Brain microvascular endothelial cell (primary cell): Measurements from ENCODE around the gene NXN.
A peak's percentile ranks its signal among the peaks of the same experiment; 100 is the strongest.
"Not testable (repeated sequence)": the region's sequence is repeated elsewhere in the genome, so short reads cannot be mapped to it uniquely, and the experiment has no call there.

Experiments
- DNase-seq: peaks from one replicate; pipeline ENCODE4 v3.0.0-alpha.2; 2020
- H3K27ac ChIP-seq: fragments of 250-450 bp; sonication (Bioruptor Pico); 2 replicates; pipeline ENCODE4 v1.5.1; 2020; ENCODE audit warnings: mild to moderate bottlenecking, moderate library complexity
- H3K27me3 ChIP-seq: fragments of 250-450 bp; sonication (Bioruptor Pico); replicated peaks from 2 replicates; pipeline ENCODE4 v1.5.1; 2020; ENCODE audit warnings: mild to moderate bottlenecking
- H3K36me3 ChIP-seq: fragments of 250-450 bp; sonication (Bioruptor Pico); replicated peaks from 2 replicates; pipeline ENCODE4 v1.5.1; 2020; ENCODE audit warnings: mild to moderate bottlenecking
- H3K4me3 ChIP-seq: 2 replicates; pipeline ENCODE4 v1.5.1; 2011; ENCODE audit warnings: low read depth, mild to moderate bottlenecking, control low read depth, low read length, moderate library complexity
- in situ Hi-C: cut with HindIII; loops from 2 replicates; pipeline ENCODE4 v1.10.0; 2017; ENCODE audit warnings: low sequenced_read_pairs, low pct_ligation_motif_present
- TF ChIP-seq, protein P1 (sequence below): IDR thresholded peaks from 2 replicates; pipeline ENCODE4 v1.5.1; 2011; ENCODE audit warnings: low read depth, mild to moderate bottlenecking, moderate library complexity, low read length, control low read depth, inconsistent platforms; ENCODE audit errors: missing control alignments

NXN gene

DNA sequence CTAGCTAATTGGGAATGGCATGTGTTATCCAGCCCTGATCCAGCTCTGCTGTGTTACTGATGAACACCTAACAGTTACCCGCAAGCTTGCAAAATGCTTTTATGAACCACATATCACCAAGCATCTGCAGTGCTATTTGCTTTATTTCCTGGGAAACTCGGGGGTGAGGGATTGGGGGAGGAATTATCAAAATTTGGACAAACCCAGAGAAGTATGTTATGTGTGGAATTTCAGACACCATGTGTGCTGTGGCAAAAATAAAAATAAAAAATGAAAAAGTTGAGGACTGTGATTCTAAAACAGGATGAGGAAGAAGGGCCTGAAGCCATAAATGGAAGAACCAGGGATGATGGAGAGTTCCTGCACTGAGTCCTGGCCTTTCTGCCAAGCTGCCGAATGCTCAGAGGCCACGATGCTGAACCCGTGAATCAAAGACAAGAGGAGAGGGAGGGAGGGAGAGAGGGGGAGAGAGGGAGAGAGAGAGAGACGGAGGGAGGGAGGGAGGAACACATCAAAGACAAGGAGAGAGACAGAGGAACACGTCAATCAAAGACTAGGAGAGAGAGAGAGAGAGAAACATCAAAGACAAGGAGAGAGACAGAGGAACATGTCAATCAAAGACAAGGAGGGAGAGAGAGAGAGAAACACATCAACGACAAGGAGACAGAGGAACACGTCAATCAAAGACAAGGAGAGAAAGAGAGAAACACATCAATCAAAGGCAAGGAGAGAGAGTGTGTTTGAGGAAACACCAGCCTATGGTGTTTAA, 107.6 kb downstream of the NXN start:
- Histone ChIP-seq H3K36me3 (no peaks in the 10 kb centered on the region), H3K4me3 (no peak overlapping the region), H3K27me3 (peaks cover 3% of the 10 kb centered on the region), H3K27ac (no peak overlapping the region)
- DNase-seq = no peak
- TF ChIP-seq, protein P1, sequence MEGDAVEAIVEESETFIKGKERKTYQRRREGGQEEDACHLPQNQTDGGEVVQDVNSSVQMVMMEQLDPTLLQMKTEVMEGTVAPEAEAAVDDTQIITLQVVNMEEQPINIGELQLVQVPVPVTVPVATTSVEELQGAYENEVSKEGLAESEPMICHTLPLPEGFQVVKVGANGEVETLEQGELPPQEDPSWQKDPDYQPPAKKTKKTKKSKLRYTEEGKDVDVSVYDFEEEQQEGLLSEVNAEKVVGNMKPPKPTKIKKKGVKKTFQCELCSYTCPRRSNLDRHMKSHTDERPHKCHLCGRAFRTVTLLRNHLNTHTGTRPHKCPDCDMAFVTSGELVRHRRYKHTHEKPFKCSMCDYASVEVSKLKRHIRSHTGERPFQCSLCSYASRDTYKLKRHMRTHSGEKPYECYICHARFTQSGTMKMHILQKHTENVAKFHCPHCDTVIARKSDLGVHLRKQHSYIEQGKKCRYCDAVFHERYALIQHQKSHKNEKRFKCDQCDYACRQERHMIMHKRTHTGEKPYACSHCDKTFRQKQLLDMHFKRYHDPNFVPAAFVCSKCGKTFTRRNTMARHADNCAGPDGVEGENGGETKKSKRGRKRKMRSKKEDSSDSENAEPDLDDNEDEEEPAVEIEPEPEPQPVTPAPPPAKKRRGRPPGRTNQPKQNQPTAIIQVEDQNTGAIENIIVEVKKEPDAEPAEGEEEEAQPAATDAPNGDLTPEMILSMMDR = no peak
- in situ Hi-C loops = no loop called here

GRCh38 chr17:869567-870525, 109.7 kb downstream of the NXN start:
- H3K27ac ChIP-seq = peak overlapping the region; percentile 11
- in situ Hi-C loops = no loop called here

DNA sequence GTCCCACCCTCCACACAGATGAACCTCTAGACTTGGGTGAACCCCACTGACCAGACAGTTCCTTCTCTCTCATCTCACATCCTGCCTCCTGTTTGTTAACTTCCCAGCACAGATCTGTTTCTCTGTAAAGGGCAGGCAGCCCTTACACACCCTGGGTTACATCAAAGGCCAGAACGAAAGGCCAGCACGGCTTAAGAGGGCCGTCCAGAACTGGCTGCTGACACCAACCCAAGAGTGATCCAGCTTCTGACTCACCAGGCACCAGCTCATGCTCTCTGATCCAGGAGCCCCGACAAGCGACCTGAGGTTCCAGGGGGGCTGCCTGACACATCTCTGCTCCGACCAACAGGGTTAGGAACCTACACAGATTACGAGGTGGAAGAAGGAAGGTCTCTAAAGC, 110.5 kb downstream of the NXN start:
- Histone ChIP-seq H3K36me3 (no peaks in the 10 kb centered on the region), H3K4me3 (no peak overlapping the region), H3K27me3 (peaks cover 3% of the 10 kb centered on the region), H3K27ac (peak overlapping the region; percentile 11)
- in situ Hi-C loops = no loop called here
- TF ChIP-seq, protein P1 = no peak
- DNase-seq = peak; percentile 34

More at GRCh38 chr17:869567-870525, 109.7 kb downstream of the NXN start:
- H3K36me3 ChIP-seq = no peaks in the 10 kb centered on the region
- TF ChIP-seq, protein P1 = no peak
- no peak overlapping the region for H3K4me3 ChIP-seq
- peaks cover 3% of the 10 kb centered on the region for H3K27me3 ChIP-seq
- peak; percentile 37 for DNase-seq

DNA sequence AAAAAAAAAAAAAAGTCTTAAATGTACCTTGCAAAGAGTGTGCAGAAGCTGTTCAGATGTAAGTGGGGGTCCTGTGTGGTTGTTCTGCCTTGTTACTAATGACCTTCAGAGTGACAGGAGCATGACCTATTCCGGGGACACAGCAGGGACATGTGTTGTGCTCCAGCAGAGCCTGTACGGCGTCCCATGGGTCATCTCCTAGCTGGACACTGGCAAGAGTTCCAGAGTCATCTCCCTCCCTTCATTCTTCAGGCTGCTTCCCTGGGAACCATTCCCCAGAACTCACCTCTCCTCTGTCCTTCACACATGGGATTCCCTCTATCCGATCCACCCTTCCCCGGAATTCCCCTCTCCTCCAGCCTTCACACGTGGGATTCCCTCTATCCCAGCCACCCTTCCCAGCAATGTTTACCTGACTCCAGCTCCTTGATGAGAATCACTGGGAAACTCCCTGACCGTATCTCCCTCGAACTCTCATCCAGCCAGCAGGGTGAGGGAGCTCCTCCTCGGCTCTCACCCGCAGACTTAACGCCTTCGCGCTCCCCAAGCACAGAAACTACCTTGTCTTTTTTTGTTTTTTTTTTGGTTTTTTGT, 111.6 kb downstream of the NXN start:
- no peak overlapping the region for H3K27ac ChIP-seq
- TF ChIP-seq, protein P1 = no peak
- peaks cover 3% of the 10 kb centered on the region for H3K27me3 ChIP-seq
- no peaks in the 10 kb centered on the region for H3K36me3 ChIP-seq
- DNase-seq = no peak
- in situ Hi-C loops = no loop called here
- H3K4me3 ChIP-seq = no peak overlapping the region

DNA sequence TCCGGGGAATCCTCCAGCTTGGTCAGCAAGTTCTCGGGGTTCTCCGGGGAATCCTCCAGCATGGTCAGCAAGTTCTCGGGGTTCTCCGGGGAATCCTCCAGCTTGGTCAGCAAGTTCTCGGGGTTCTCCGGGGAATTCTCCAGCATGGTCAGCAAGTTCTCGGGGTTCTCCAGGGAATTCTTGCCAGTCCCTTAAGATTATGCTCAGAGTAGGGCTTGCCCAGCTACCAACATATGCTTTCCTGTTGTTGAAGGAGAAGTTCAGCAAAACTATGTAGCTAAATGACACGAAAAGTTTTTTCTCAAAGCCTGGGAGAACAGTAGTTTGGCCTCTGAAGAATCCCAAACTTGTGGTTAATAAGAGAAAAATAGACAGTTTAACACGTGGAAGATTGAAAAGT, 112.3 kb downstream of the NXN start:
- H3K4me3 ChIP-seq, H3K36me3 ChIP-seq, in situ Hi-C loops, DNase-seq, H3K27ac ChIP-seq, H3K27me3 ChIP-seq: not testable (repeated sequence)

DNA sequence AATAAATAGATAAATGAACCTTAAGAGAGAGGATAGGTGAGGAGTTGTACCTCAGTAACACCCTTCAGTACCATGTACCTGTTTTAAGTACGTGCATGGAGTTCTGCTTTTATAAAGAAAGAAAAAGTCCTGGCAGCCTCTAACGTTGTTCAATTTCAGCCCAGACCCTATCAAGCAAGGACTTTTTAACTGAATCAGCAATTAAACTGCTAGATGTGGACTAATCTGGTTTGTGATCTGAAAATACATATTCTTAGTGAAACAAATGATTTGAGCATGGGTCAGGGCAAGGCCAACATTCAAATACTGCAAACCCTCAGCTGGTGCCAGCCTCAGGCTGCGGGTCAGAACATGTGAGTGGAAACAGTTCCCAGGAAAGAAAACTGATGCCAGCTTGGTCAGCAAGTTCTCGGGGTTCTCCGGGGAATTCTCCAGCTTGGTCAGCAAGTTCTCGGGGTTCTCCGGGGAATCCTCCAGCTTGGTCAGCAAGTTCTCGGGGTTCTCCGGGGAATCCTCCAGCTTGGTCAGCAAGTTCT, 112.9 kb downstream of the NXN start:
- TF ChIP-seq, protein P1 = no peak
- H3K27me3 ChIP-seq = peaks cover 3% of the 10 kb centered on the region

More for the DNA sequence above, 112.9 kb downstream of the NXN start:
- in situ Hi-C loops = no loop called here
- no peak for DNase-seq
- no peak overlapping the region for H3K27ac ChIP-seq
- no peak overlapping the region for H3K4me3 ChIP-seq
- H3K36me3 ChIP-seq = no peaks in the 10 kb centered on the region
